Colon (tissue), 2 donors: ENCODE measurements around the gene CTCFL.
"Not testable (repeated sequence)": the region's sequence is repeated elsewhere in the genome, so short reads cannot be mapped to it uniquely, and the experiment has no call there.

Experiments
- FAIRE-seq: peaks from 2 replicates; lab custom pipeline; 2012; peaks lifted over from hg19 to GRCh38; lab: Jason Lieb, UNC
- donor health status: control.
- donor health status: control.

Gene CTCFL

GRCh38 chr20:57480444-57481160 lies 44.3 kb downstream of the CTCFL start:
- FAIRE-seq: no peak

- FAIRE-seq: no peak
These were observed 45.7 kb downstream of the CTCFL start for GRCh38 chr20:57479196-57479595.

GRCh38 chr20:57478176-57478575 lies 46.8 kb downstream of the CTCFL start:
- no peak for FAIRE-seq

GRCh38 chr20:57476641-57477461 lies 48.1 kb downstream of the CTCFL start:
- no peak for FAIRE-seq

GRCh38 chr20:57476084-57476526 lies 48.8 kb downstream of the CTCFL start:
- no peak for FAIRE-seq

GRCh38 chr20:57475388-57476083 lies 49.4 kb downstream of the CTCFL start:
- no peak for FAIRE-seq

- no peak for FAIRE-seq
These were observed 50.1 kb downstream of the CTCFL start for GRCh38 chr20:57474816-57475215.

GRCh38 chr20:57474205-57474604 lies 50.7 kb downstream of the CTCFL start:
- no peak for FAIRE-seq

- no peak for FAIRE-seq
These were observed 51.5 kb downstream of the CTCFL start for GRCh38 chr20:57473246-57474048.

GRCh38 chr20:57472474-57472873 lies 52.5 kb downstream of the CTCFL start:
- not testable (repeated sequence) for FAIRE-seq

- no peak for FAIRE-seq
These were observed 53.2 kb downstream of the CTCFL start for GRCh38 chr20:57471496-57472372.

- FAIRE-seq: no peak
These were observed 54.1 kb downstream of the CTCFL start for GRCh38 chr20:57470666-57471495.

- no peak for FAIRE-seq
These were observed 54.8 kb downstream of the CTCFL start for GRCh38 chr20:57470212-57470522.

GRCh38 chr20:57469418-57470211 lies 55.3 kb downstream of the CTCFL start:
- FAIRE-seq: no peak

- FAIRE-seq: no peak
These were observed 56.2 kb downstream of the CTCFL start for GRCh38 chr20:57468523-57469417.

GRCh38 chr20:57467742-57468141 lies 57.2 kb downstream of the CTCFL start:
- FAIRE-seq: no peak

GRCh38 chr20:57465943-57466342 lies 59.0 kb downstream of the CTCFL start:
- FAIRE-seq: no peak

- FAIRE-seq: no peak
These were observed 59.5 kb downstream of the CTCFL start for GRCh38 chr20:57465486-57465885.
